ENCODE data around the gene NASP. TPM values are rescaled to one million over a fixed set of nuclear protein-coding genes. Genes with fewer than 3 reads are reported as not detected.

Gene NASP
- total and polyA plus RNA-seq, 2 of the 13 experiments (the other 11 are each of a cell fraction or from before 2014, with no cell fraction given): 132 to 256 TPM

DNA sequence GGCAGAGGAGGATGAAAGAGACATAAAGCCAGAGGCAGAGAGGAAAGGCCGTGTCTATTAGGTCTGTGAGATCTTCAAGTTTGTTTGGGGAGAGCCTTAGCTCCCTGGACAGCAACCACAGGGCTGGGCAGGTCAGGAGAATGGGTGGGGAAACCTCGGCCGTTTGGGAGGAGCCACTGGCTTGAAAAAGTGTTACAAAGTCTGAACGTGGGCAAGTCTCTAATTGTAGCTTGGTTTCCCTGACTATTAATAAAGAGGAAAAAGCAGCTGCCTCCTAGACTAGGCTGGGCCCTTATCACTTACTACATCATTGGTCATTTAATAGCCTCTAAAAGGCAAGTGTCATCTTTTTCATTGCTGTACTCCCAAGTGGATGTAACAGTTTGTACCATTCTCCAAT is 40.1 kb downstream of the NASP start, which contains the start of gene CCDC17 (continued):
- TF ChIP-seq, protein P1, sequence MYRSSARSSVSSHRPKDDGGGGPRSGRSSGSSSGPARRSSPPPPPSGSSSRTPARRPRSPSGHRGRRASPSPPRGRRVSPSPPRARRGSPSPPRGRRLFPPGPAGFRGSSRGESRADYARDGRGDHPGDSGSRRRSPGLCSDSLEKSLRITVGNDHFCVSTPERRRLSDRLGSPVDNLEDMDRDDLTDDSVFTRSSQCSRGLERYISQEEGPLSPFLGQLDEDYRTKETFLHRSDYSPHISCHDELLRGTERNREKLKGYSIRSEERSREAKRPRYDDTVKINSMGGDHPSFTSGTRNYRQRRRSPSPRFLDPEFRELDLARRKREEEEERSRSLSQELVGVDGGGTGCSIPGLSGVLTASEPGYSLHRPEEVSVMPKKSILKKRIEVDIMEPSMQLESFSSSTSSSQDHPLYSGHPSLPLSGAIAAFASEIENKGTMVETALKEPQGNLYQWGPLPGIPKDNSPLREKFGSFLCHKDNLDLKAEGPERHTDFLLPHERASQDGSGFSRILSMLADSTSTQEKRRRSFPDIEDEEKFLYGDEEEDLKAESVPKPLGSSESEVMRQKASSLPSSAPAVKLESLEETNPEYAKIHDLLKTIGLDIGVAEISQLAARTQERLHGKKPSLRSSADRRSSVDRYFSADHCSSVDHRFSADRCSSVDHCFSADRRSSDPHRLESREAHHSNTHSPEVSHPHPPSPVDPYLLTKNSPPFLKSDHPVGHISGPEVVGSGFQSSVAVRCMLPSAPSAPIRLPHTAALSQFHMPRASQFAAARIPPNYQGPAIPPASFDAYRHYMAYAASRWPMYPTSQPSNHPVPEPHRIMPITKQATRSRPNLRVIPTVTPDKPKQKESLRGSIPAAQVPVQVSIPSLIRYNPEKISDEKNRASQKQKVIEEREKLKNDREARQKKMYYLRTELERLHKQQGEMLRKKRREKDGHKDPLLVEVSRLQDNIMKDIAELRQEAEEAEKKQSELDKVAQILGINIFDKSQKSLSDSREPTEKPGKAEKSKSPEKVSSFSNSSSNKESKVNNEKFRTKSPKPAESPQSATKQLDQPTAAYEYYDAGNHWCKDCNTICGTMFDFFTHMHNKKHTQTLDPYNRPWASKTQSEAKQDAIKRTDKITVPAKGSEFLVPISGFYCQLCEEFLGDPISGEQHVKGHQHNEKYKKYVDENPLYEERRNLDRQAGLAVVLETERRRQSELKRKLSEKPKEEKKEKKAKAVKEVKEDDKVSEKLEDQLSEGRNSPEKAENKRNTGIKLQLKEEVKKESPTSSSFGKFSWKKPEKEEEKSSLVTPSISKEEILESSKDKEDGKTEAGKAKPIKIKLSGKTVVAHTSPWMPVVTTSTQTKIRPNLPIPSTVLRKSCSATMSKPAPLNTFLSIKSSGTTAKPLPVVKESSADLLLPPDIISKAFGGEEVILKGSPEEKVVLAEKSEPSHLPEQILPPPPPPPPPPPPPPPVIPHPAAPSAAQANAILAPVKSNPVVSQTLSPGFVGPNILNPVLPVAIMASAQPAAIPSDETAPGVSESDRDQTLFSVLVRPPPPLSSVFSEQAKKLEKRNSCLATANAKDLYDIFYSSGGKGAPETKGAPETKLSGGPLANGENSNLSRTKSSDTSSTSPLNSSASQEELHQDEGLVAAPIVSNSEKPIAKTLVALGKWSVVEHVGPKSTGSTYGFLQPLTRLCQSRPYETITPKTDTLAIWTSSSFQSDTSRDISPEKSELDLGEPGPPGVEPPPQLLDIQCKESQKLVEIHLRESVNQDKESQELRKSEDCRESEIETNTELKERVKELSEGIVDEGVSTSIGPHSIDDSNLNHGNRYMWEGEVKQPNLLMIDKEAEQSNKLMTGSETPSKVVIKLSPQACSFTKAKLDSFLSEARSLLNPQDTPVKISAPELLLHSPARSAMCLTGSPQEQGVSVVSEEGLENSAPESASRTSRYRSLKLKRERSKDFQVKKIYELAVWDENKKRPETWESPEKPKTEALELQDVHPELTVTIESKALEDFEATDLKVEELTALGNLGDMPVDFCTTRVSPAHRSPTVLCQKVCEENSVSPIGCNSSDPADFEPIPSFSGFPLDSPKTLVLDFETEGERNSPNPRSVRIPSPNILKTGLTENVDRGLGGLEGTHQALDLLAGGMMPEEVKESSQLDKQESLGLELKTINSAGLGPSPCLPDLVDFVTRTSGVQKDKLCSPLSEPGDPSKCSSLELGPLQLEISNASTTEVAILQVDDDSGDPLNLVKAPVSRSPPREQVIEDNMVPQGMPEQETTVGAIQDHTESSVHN (CRISPR knock-in tag; IDR thresholded peaks at IDR 0.05): no peak
- TF ChIP-seq KDM5A (IDR thresholded peaks at IDR 0.05; ENCODE audit: borderline replicate concordance, low read length) (no peak), SMC3 (IDR thresholded peaks at IDR 0.05; ENCODE audit: low read length) (no peak), KDM3A (CRISPR knock-in tag; IDR thresholded peaks at IDR 0.05; ENCODE audit: low read depth) (no peak)

DNA sequence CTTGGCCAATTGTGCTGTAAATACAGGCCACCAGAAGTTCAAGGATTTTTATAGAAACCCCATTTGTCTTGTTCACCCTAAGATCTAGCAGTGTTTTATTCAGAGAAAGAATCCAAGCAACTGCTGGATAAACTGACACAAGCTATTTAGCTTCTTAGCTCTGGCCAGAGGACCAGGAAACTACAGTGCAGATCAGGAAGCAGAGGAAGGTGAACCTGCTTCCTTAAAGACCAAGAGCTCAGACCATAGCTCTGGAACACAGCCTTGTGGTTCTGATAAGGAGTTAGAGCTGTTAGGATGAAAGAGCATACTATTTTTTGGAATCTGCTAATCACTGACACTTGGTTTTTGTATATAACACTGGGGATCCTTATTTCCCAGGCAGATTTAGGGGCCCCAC is 45.2 kb downstream of the NASP start:
- no peak overlapping the region for H3K4me3 ChIP-seq (replicated peaks in 1 of 3; ENCODE audit: insufficient read depth in 1 of 3, low read depth in 2 of 3, low read length in 3 of 3)
- no peaks in the 10 kb centered on the region for H3K27me3 ChIP-seq (ENCODE audit: control insufficient read depth in 1 of 2, insufficient read depth in 2 of 2, low read length in 2 of 2)
- ChIA-PET CTCF (ENCODE audit: low intra/inter-chr PET ratio, low total read pairs) (no interaction called here), POLR2A (interaction anchor here (0.6 kb wide), 1 partner anchor 38 kb away, joined by 3 read pairs; no protein-coding TSS in a partner anchor)
- no peak overlapping the region for H3K4me2 ChIP-seq (ENCODE audit: low read depth, low read length)
- no TSS peak for BruUV-seq (replicated peaks)
- ATAC-seq: no peak
- H3K79me2 ChIP-seq (ENCODE audit: insufficient read depth, low read length): no peaks in the 10 kb centered on the region
- DNase-seq (ENCODE audit: low spot score): no peak
- intact Hi-C loops (cut with micrococcal nuclease; ENCODE audit: unreplicated experiment): no loop called here
- in situ Hi-C loops (cut with HindIII; ENCODE audit: extremely low pct_ligation_motif_present, low pct_unique_long_range_greater_than_20kb): no loop called here
- no peaks in the 10 kb centered on the region for H3K4me1 ChIP-seq (ENCODE audit: insufficient read depth, low read length)
- H4K20me1 ChIP-seq (ENCODE audit: insufficient read depth, low read length): peaks cover 3% of the 10 kb centered on the region; the same call in 1 of the 2 replicates
- no peaks in the 10 kb centered on the region for H3K9me3 ChIP-seq (ENCODE audit: low read length)
- TF ChIP-seq ZFP37 (CRISPR knock-in tag; IDR thresholded peaks at IDR 0.05; ENCODE audit: borderline replicate concordance) (no peak), ZZZ3 (CRISPR knock-in tag; IDR thresholded peaks at IDR 0.05; ENCODE audit: borderline replicate concordance) (no peak)
- H3K9ac ChIP-seq (ENCODE audit: insufficient read depth, low read depth, low read length): no peak overlapping the region
- H3K27ac ChIP-seq (ENCODE audit: extremely low read length, insufficient read depth, low read length): no peak overlapping the region
- no peak for FAIRE-seq
- no peak overlapping the region for H2AFZ ChIP-seq (ENCODE audit: low read length)
- peaks cover 18 to 61% of the 10 kb centered on the region in 2 experiments for H3K36me3 ChIP-seq (replicated peaks in 1 of 2; ENCODE audit: control insufficient read depth in 1 of 2, insufficient read depth in 2 of 2, low read length in 2 of 2)

All from HepG2 (cell line).